ENCODE measurements around the gene PRKD3. TPM values are rescaled to one million over a fixed set of nuclear protein-coding genes. Genes with fewer than 3 reads are reported as not detected.

The PRKD3 gene
- total RNA-seq, 1 experiment from 2014 or later = 23.9 TPM

GRCh38 chr2:37361994-37362698 lies 37.5 kb upstream of the PRKD3 start:
- no peak for DNase-seq (ENCODE audit: unreplicated experiment)
- Mint-ChIP-seq H3K4me3 (ENCODE audit: unreplicated experiment) (no peak overlapping the region), H3K27ac (ENCODE audit: low read depth, unreplicated experiment) (no peak overlapping the region), H3K9me3 (ENCODE audit: unreplicated experiment) (no peaks in the 10 kb centered on the region), H3K4me1 (ENCODE audit: insufficient read depth, unreplicated experiment) (peaks cover 6% of the 10 kb centered on the region), H3K27me3 (ENCODE audit: insufficient read depth, unreplicated experiment) (no peaks in the 10 kb centered on the region), H3K36me3 (ENCODE audit: insufficient read depth, unreplicated experiment) (no peaks in the 10 kb centered on the region)
- intact Hi-C loops (cut with micrococcal nuclease) = no loop called here
- BruUV-seq (replicated peaks) = no TSS peak
- CTCF ChIA-PET = interaction anchor here (0.6 to 1.1 kb wide), 3 partner anchors 21 to 516 kb away, joined by 3 read pairs; no protein-coding TSS in a partner anchor
- POLR2A ChIA-PET = interaction anchor here (0.7 to 2.8 kb wide), 6 partner anchors 9 to 37 kb away, joined by 3 to 26 read pairs (median 6); partner anchors contain the start of gene PRKD3
- TF ChIP-seq, protein P1, sequence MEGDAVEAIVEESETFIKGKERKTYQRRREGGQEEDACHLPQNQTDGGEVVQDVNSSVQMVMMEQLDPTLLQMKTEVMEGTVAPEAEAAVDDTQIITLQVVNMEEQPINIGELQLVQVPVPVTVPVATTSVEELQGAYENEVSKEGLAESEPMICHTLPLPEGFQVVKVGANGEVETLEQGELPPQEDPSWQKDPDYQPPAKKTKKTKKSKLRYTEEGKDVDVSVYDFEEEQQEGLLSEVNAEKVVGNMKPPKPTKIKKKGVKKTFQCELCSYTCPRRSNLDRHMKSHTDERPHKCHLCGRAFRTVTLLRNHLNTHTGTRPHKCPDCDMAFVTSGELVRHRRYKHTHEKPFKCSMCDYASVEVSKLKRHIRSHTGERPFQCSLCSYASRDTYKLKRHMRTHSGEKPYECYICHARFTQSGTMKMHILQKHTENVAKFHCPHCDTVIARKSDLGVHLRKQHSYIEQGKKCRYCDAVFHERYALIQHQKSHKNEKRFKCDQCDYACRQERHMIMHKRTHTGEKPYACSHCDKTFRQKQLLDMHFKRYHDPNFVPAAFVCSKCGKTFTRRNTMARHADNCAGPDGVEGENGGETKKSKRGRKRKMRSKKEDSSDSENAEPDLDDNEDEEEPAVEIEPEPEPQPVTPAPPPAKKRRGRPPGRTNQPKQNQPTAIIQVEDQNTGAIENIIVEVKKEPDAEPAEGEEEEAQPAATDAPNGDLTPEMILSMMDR (IDR thresholded peaks at IDR 0.05; ENCODE audit: unreplicated experiment) = no peak

DNA sequence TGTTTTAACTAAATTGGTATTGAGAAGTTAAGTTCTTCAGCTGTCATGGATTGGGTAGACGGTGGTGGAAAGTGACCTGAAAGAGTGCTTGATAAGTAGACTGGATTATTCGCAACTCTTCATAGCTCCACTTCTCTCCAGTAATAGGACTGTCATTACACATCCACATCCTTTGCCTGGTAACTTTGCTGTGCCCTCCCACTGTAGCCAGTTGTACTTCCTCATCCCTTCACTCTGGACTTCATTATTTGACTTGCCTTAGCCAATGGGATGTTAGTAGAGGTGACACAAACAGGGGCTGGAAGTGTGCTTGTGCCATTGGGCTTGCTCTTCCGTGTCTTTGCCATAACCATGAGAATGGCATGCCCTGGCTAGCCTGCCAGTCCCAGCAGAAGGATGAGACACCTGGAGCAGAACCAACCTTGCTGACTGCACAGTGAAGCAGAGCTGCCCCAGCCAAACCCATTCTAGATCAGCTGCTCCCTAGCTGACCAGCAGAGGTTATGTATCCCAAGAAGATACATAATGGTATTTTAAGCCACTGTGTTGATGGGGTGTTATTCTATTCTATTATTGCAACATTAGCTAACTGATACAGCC lies 36.7 kb upstream of the PRKD3 start:
- peaks cover 6% of the 10 kb centered on the region for H3K4me1 Mint-ChIP-seq (ENCODE audit: insufficient read depth, unreplicated experiment)
- no peak overlapping the region for H3K4me3 Mint-ChIP-seq (ENCODE audit: unreplicated experiment)
- BruUV-seq (replicated peaks) = no TSS peak
- H3K9me3 Mint-ChIP-seq (ENCODE audit: unreplicated experiment) = no peaks in the 10 kb centered on the region
- POLR2A ChIA-PET = interaction anchor here (0.6 to 2.8 kb wide), 13 partner anchors 8 to 1389 kb away, joined by 3 to 26 read pairs (median 4); partner anchors contain the start of gene PRKD3
- H3K27ac Mint-ChIP-seq (ENCODE audit: low read depth, unreplicated experiment) = peak overlapping the region; percentile 20
- CTCF ChIA-PET = interaction anchor here (0.6 to 1.1 kb wide), 3 partner anchors 20 to 517 kb away, joined by 3 read pairs; no protein-coding TSS in a partner anchor
- peak; percentile 48 for DNase-seq (ENCODE audit: unreplicated experiment)
- TF ChIP-seq, protein P1 (IDR thresholded peaks at IDR 0.05; ENCODE audit: unreplicated experiment) = no peak
- intact Hi-C loops (cut with micrococcal nuclease) = no loop called here
- no peaks in the 10 kb centered on the region for H3K27me3 Mint-ChIP-seq (ENCODE audit: insufficient read depth, unreplicated experiment)
- no peaks in the 10 kb centered on the region for H3K36me3 Mint-ChIP-seq (ENCODE audit: insufficient read depth, unreplicated experiment)

GRCh38 chr2:37358466-37358865 lies 33.8 kb upstream of the PRKD3 start:
- no peak for DNase-seq (ENCODE audit: unreplicated experiment)
- TF ChIP-seq, protein P1 (IDR thresholded peaks at IDR 0.05; ENCODE audit: unreplicated experiment) = no peak
- CTCF ChIA-PET = interaction anchor here (0.6 to 1.0 kb wide), 3 partner anchors 10 to 19 kb away, joined by 3 to 4 read pairs (median 3); no protein-coding TSS in a partner anchor
- Mint-ChIP-seq H3K4me3 (ENCODE audit: unreplicated experiment) (no peak overlapping the region), H3K36me3 (ENCODE audit: insufficient read depth, unreplicated experiment) (no peaks in the 10 kb centered on the region), H3K4me1 (ENCODE audit: insufficient read depth, unreplicated experiment) (peaks cover 6% of the 10 kb centered on the region), H3K27me3 (ENCODE audit: insufficient read depth, unreplicated experiment) (no peaks in the 10 kb centered on the region), H3K9me3 (ENCODE audit: unreplicated experiment) (no peaks in the 10 kb centered on the region), H3K27ac (ENCODE audit: low read depth, unreplicated experiment) (no peak overlapping the region)
- POLR2A ChIA-PET = interaction anchor here (1.3 kb wide), 1 partner anchor 11 kb away, joined by 7 read pairs; no protein-coding TSS in a partner anchor
- BruUV-seq (replicated peaks) = no TSS peak
- intact Hi-C loops (cut with micrococcal nuclease) = no loop called here

GRCh38 chr2:37357530-37357929 lies 32.9 kb upstream of the PRKD3 start:
- Mint-ChIP-seq H3K4me3 (ENCODE audit: unreplicated experiment) (no peak overlapping the region), H3K4me1 (ENCODE audit: insufficient read depth, unreplicated experiment) (peaks cover 6% of the 10 kb centered on the region), H3K27me3 (ENCODE audit: insufficient read depth, unreplicated experiment) (no peaks in the 10 kb centered on the region), H3K36me3 (ENCODE audit: insufficient read depth, unreplicated experiment) (no peaks in the 10 kb centered on the region), H3K9me3 (ENCODE audit: unreplicated experiment) (no peaks in the 10 kb centered on the region), H3K27ac (ENCODE audit: low read depth, unreplicated experiment) (no peak overlapping the region)
- POLR2A ChIA-PET = no interaction called here
- intact Hi-C loops (cut with micrococcal nuclease) = no loop called here
- DNase-seq (ENCODE audit: unreplicated experiment) = no peak
- no TSS peak for BruUV-seq (replicated peaks)
- TF ChIP-seq, protein P1 (IDR thresholded peaks at IDR 0.05; ENCODE audit: unreplicated experiment) = no peak
- CTCF ChIA-PET = no interaction called here

Data from MCF 10A (cell line).